Uterus (tissue), 4 donors: ENCODE results near the gene ATL3. TPM values are rescaled to one million over a fixed set of nuclear protein-coding genes. Genes with fewer than 3 reads are reported as not detected.
"Not testable (repeated sequence)": the region's sequence is repeated elsewhere in the genome, so short reads cannot be mapped to it uniquely, and the experiment has no call there.

Experiments used
- DNase-seq, 2 donors: peaks; one replicate each; pipeline ENCODE4 v3.0.0-alpha.2; 2019 to 2020
- H3K27ac ChIP-seq, 2 donors: fragments of 200-600 bp; sonication (generic); 1 replicate in 1 of 2; 2 replicates in 1 of 2; pipeline ENCODE4 v1.5.1; 2016 to 2018
- H3K27me3 ChIP-seq, 2 donors: fragments of 200-600 bp; sonication (generic); one replicate each; pipeline ENCODE4 v1.5.1; 2018 to 2019; ENCODE audit warnings: control low read depth in 1 of 2
- H3K36me3 ChIP-seq, 2 donors: fragments of 200-600 bp; sonication (generic); one replicate each; pipeline ENCODE4 v1.5.1; 2019; ENCODE audit warnings: control low read depth in 1 of 2
- H3K4me1 ChIP-seq, 2 donors: fragments of 200-600 bp; sonication (generic); one replicate each; pipeline ENCODE4 v1.5.1; 2018 to 2019; ENCODE audit warnings: control low read depth in 1 of 2
- H3K4me3 ChIP-seq, 2 donors: fragments of 200-600 bp; sonication (generic); 1 replicate in 1 of 2; 2 replicates in 1 of 2; pipeline ENCODE4 v1.5.1; 2018 to 2019; ENCODE audit warnings: mild to moderate bottlenecking in 1 of 2
- H3K9me3 ChIP-seq, 2 donors: fragments of 200-600 bp; sonication (generic); one replicate each; pipeline ENCODE4 v1.5.1; 2019; ENCODE audit warnings: control low read depth in 1 of 2
- CTCF ChIP-seq, 4 experiments: fragments of 200-600 bp in 2 of 4; fragments of 450-650 bp in 2 of 4; sonication (generic) in 2 of 4; IDR thresholded peaks; one replicate each; pipeline ENCODE4 v1.5.1; 2016 to 2019; ENCODE audit warnings: antibody characterized with exemption in 4 of 4, mild to moderate bottlenecking in 2 of 4, moderate library complexity in 1 of 4
- POLR2A ChIP-seq, 2 donors: fragments of 450-650 bp; IDR thresholded peaks; one replicate each; pipeline ENCODE4 v1.6.1; 2016; ENCODE audit warnings: antibody characterized with exemption in 2 of 2, mild to moderate bottlenecking in 1 of 2, moderate library complexity in 1 of 2
- intact Hi-C: fragments of 100-400 bp; cut with DNase I; formaldehyde crosslinking; loops from one replicate; pipeline ENCODE4 v1.15.1; 2023; ENCODE audit warnings: low total_unique reads
- small RNA-seq: library from RNA; depleted of rRNA; stranded (forward); fragments of <200 nt; gene quantifications from one replicate; pipeline ENCODE3, GENCODE V24; 2016
- total RNA-seq, 4 donors: library from RNA; depleted of rRNA in 3 of 4; stranded (reverse); fragments of >200 nt in 3 of 4; gene quantifications; one replicate each; pipeline versions ENCODE4 v1.1.0 to v1.2.4, GENCODE V29; 2014 to 2023
- donor health status: DM: yes; HTN: yes; CAD: no.

Gene ATL3
- total RNA-seq, 4 donors from 2014 or later = 49.4 to 158 (median 87.6) TPM

DNA sequence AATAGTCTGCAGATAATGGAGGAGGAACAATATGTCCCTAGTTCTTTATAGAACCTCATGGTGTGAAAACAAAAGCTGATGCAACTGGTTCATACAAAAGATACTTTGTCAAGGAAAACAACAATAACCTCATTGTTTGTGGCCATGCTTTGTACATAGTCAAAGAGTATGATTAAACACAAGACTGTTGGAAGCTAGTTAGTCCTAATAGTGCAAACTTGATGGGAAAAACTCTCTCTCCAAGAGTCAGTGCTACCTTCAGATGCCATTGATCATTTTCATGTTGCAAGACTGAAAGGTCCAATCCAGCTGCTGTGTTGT is 87.9 kb downstream of the ATL3 start:
- H3K27ac ChIP-seq = no peak overlapping the region
- intact Hi-C loops = no loop called here
- H3K9me3 ChIP-seq = no peaks in the 10 kb centered on the region
- H3K4me3 ChIP-seq = no peak overlapping the region
- no peak for DNase-seq
- no peaks in the 10 kb centered on the region for H3K27me3 ChIP-seq
- TF ChIP-seq CTCF (IDR thresholded peaks at IDR 0.05) (no peak), POLR2A (IDR thresholded peaks at IDR 0.05) (no peak)
- no peaks in the 10 kb centered on the region for H3K36me3 ChIP-seq
- no peaks in the 10 kb centered on the region for H3K4me1 ChIP-seq

GRCh38 chr11:63581224-63581623 is 90.0 kb downstream of the ATL3 start:
- not testable (repeated sequence) for DNase-seq

DNA sequence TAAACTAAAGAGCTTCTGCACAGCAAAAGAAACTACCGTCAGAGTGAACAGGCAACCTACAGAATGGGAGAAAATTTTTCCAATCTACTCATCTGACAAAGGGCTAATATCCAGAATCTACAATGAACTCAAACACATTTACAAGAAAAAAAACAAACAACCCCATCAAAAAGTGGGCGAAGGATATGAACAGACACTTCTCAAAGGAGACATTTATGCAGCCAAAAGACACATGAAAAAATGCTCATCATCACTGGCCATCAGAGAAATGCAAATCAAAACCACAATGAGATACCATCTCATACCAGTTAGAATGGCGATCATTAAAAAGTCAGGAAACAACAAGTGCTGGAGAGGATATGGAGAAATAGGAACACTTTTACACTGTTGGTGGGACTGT is 92.3 kb downstream of the ATL3 start:
- DNase-seq, H3K27me3 ChIP-seq, H3K4me3 ChIP-seq, H3K9me3 ChIP-seq, H3K4me1 ChIP-seq, intact Hi-C loops, H3K36me3 ChIP-seq, H3K27ac ChIP-seq: not testable (repeated sequence)

More at GRCh38 chr11:63581224-63581623, 90.0 kb downstream of the ATL3 start:
- H3K4me1 ChIP-seq, H3K27ac ChIP-seq, intact Hi-C loops, H3K4me3 ChIP-seq, H3K9me3 ChIP-seq, H3K27me3 ChIP-seq, H3K36me3 ChIP-seq: not testable (repeated sequence)

- Histone ChIP-seq H3K4me3 (peak overlapping the region; percentile 23), H3K27ac (peak overlapping the region; percentile 81 to 90), H3K4me1 (no peaks in the 10 kb centered on the region), H3K9me3 (no peaks in the 10 kb centered on the region), H3K36me3 (no peaks in the 10 kb centered on the region), H3K27me3 (no peaks in the 10 kb centered on the region)
- no peak for TF ChIP-seq CTCF (IDR thresholded peaks at IDR 0.05)
- no peak for TF ChIP-seq POLR2A (IDR thresholded peaks at IDR 0.05)
- peak; percentile 67 to 68 for DNase-seq
- intact Hi-C loops = no loop called here
These were observed 96.1 kb downstream of the ATL3 start for GRCh38 chr11:63574856-63575602.

Small RNA genes within 50 kb of the gene (small RNA-seq; reads per million reads assigned to genes)
- gene AP000753.3 = not detected

Other genes starting within 250 kb of the ATL3 start
- gene PLAAT5, start 180.2 kb downstream of the ATL3 start, total RNA-seq = 1 to 10 TPM in 2 of 4 donors, under 1 TPM in 1, not detected in 1; 0.29 to 4.2 (median 3.7) TPM
- gene LGALS12, start 165.3 kb downstream of the ATL3 start, total RNA-seq = not detected
- 10 to 100 TPM in 3 of 4 donors, 1 to 10 TPM in 1; 3.6 to 30.3 (median 22.9) TPM for gene PLAAT4, start 134.6 kb downstream of the ATL3 start, total RNA-seq
- not detected for gene PLAAT2, start 108.0 kb downstream of the ATL3 start, total RNA-seq
- 10 to 100 TPM; 10.0 to 32.3 (median 14.0) TPM for gene PLAAT3, start 56.9 kb downstream of the ATL3 start, total RNA-seq
- gene RTN3, start 10.1 kb upstream of the ATL3 start, total RNA-seq = 10 to 100 TPM; 52.5 to 86.8 (median 63.9) TPM
- 10 to 100 TPM; 19.7 to 61.5 (median 48.4) TPM for gene ZFTA, start 97.4 kb upstream of the ATL3 start, total RNA-seq
- 10 to 100 TPM in 2 of 4 donors, 1 to 10 TPM in 2; 1.3 to 28.7 (median 10.6) TPM for gene SPINDOC, start 142.1 kb upstream of the ATL3 start, total RNA-seq
- 10 to 100 TPM in 3 of 4 donors, 1 to 10 TPM in 1; 6.9 to 36.5 (median 17.7) TPM for gene MARK2, start 167.7 kb upstream of the ATL3 start, total RNA-seq
- gene RCOR2, start 245.8 kb upstream of the ATL3 start, total RNA-seq = 10 to 100 TPM in 1 of 4 donors, 1 to 10 TPM in 1, not detected in 2; 5.8 to 11.8 TPM